COLO829 (cell line): ENCODE data around the gene WNT5B.
A peak's percentile ranks its signal among the peaks of the same experiment; 100 is the strongest.
"Not testable (repeated sequence)": the region's sequence is repeated elsewhere in the genome, so short reads cannot be mapped to it uniquely, and the experiment has no call there.

ENCODE experiments used
- DNase-seq: peaks from one replicate; pipeline ENCODE4 v3.0.0; 2012; ENCODE audit warnings: low spot score

Gene WNT5B

GRCh38 chr12:1598757-1599156 lies 30.3 kb upstream of the WNT5B start:
- no peak for DNase-seq

GRCh38 chr12:1602706-1603105 lies 26.3 kb upstream of the WNT5B start:
- DNase-seq, result not testable (repeated sequence)

- DNase-seq, result no peak
Observed at GRCh38 chr12:1603269-1603993, 25.6 kb upstream of the WNT5B start.

- no peak for DNase-seq
Observed at GRCh38 chr12:1604464-1604863, 24.6 kb upstream of the WNT5B start.

GRCh38 chr12:1605129-1606020 lies 23.7 kb upstream of the WNT5B start:
- peak; percentile 66 for DNase-seq

- peak; percentile 86 for DNase-seq
Observed at GRCh38 chr12:1606021-1606622, 22.9 kb upstream of the WNT5B start.

GRCh38 chr12:1607940-1608712 lies 20.9 kb upstream of the WNT5B start:
- DNase-seq, result no peak

- no peak for DNase-seq
Observed at GRCh38 chr12:1608713-1609119, 20.3 kb upstream of the WNT5B start.

- no peak for DNase-seq
Observed at GRCh38 chr12:1610072-1610643, 18.9 kb upstream of the WNT5B start.

GRCh38 chr12:1611803-1612572 lies 17.0 kb upstream of the WNT5B start:
- no peak for DNase-seq

GRCh38 chr12:1613860-1614259 lies 15.2 kb upstream of the WNT5B start:
- DNase-seq, result no peak

GRCh38 chr12:1614360-1614759 lies 14.7 kb upstream of the WNT5B start:
- DNase-seq, result no peak

- no peak for DNase-seq
Observed at GRCh38 chr12:1616233-1617066, 12.6 kb upstream of the WNT5B start.

GRCh38 chr12:1618489-1618888 lies 10.5 kb upstream of the WNT5B start:
- DNase-seq, result no peak

GRCh38 chr12:1619159-1619558 lies 9.9 kb upstream of the WNT5B start:
- DNase-seq, result no peak

GRCh38 chr12:1619587-1619986 lies 9.4 kb upstream of the WNT5B start:
- DNase-seq, result no peak

GRCh38 chr12:1620092-1620491 lies 8.9 kb upstream of the WNT5B start:
- DNase-seq, result no peak

GRCh38 chr12:1622406-1622805 lies 6.6 kb upstream of the WNT5B start:
- DNase-seq, result no peak

- no peak for DNase-seq
Observed at GRCh38 chr12:1629338-1630132, 504 bp downstream of the WNT5B start.
